Inferior parietal cortex (tissue), 1 donor: ENCODE results near the gene ST6GALNAC6.

Experiments
- DNase-seq: peaks from one replicate; pipeline ENCODE4 v3.0.0-alpha.2; 2016; ENCODE audit errors: extremely low spot score

Gene ST6GALNAC6

GRCh38 chr9:127931092-127931881 lies 31.9 kb upstream of the ST6GALNAC6 start:
- no peak for DNase-seq

- peak; percentile 85 for DNase-seq
Observed at GRCh38 chr9:127930231-127931091, 31.1 kb upstream of the ST6GALNAC6 start, which contains the start of gene PIP5KL1. PIP5KL1 (minus strand) TSS chr9:127930777; CDS start chr9:127930752, 25 bp downstream.

- DNase-seq = no peak
Observed at GRCh38 chr9:127929625-127929979, 30.2 kb upstream of the ST6GALNAC6 start.

GRCh38 chr9:127928676-127929624 lies 29.5 kb upstream of the ST6GALNAC6 start:
- DNase-seq = no peak

- DNase-seq = no peak
Observed at GRCh38 chr9:127927988-127928675, 28.7 kb upstream of the ST6GALNAC6 start.

- no peak for DNase-seq
Observed at GRCh38 chr9:127927201-127927987, 28.0 kb upstream of the ST6GALNAC6 start.

GRCh38 chr9:127926906-127927200 lies 27.4 kb upstream of the ST6GALNAC6 start:
- no peak for DNase-seq

- DNase-seq = no peak
Observed at GRCh38 chr9:127925959-127926905, 26.8 kb upstream of the ST6GALNAC6 start.

- no peak for DNase-seq
Observed at GRCh38 chr9:127924736-127925444, 25.5 kb upstream of the ST6GALNAC6 start.

- DNase-seq = no peak
Observed at GRCh38 chr9:127923771-127924170, 24.4 kb upstream of the ST6GALNAC6 start.

GRCh38 chr9:127923046-127923445 lies 23.6 kb upstream of the ST6GALNAC6 start:
- DNase-seq = no peak

GRCh38 chr9:127921557-127922120 lies 22.2 kb upstream of the ST6GALNAC6 start:
- peak; percentile 74 for DNase-seq

GRCh38 chr9:127920794-127921193 lies 21.4 kb upstream of the ST6GALNAC6 start:
- no peak for DNase-seq

- no peak for DNase-seq
Observed at GRCh38 chr9:127919253-127919815, 19.9 kb upstream of the ST6GALNAC6 start.

GRCh38 chr9:127918183-127919107 lies 19.0 kb upstream of the ST6GALNAC6 start:
- DNase-seq = no peak

- no peak for DNase-seq
Observed at GRCh38 chr9:127917603-127918002, 18.2 kb upstream of the ST6GALNAC6 start.
